GM21526 (cell line): ENCODE measurements around the gene SERPING1.

Experiments
- ATAC-seq: cut with Tn5 transposase; IDR thresholded peaks from one replicate; pipeline ENCODE4 v1.9.1; 2021; ENCODE audit warnings: moderate library complexity; ENCODE audit not compliant: unreplicated experiment, low FRiP score

The SERPING1 gene

GRCh38 chr11:57596266-57596885 is 1.1 kb upstream of the SERPING1 start:
- no peak for ATAC-seq

GRCh38 chr11:57597916-57598830 is 688 bp downstream of the SERPING1 start:
- ATAC-seq: no peak

- ATAC-seq: no peak
These were observed 1.3 kb downstream of the SERPING1 start for GRCh38 chr11:57598831-57599155.

GRCh38 chr11:57599381-57599780 is 1.9 kb downstream of the SERPING1 start:
- ATAC-seq: no peak

GRCh38 chr11:57601297-57601696 is 3.8 kb downstream of the SERPING1 start:
- ATAC-seq: no peak

GRCh38 chr11:57604296-57605027 is 7.0 kb downstream of the SERPING1 start:
- no peak for ATAC-seq

- ATAC-seq: no peak
These were observed 7.5 kb downstream of the SERPING1 start for GRCh38 chr11:57605028-57605420.

- ATAC-seq: no peak
These were observed 12.7 kb downstream of the SERPING1 start for GRCh38 chr11:57610170-57610569.

GRCh38 chr11:57614234-57614772 is 16.8 kb downstream of the SERPING1 start:
- no peak for ATAC-seq

GRCh38 chr11:57615308-57615707 is 17.8 kb downstream of the SERPING1 start:
- ATAC-seq: no peak

- no peak for ATAC-seq
These were observed 19.1 kb downstream of the SERPING1 start for GRCh38 chr11:57616595-57616994.

- ATAC-seq: no peak
These were observed 21.0 kb downstream of the SERPING1 start for GRCh38 chr11:57618438-57618837.

GRCh38 chr11:57619331-57619730 is 21.8 kb downstream of the SERPING1 start:
- ATAC-seq: no peak

- no peak for ATAC-seq
These were observed 23.0 kb downstream of the SERPING1 start for GRCh38 chr11:57620467-57620866.

GRCh38 chr11:57622263-57622662 is 24.8 kb downstream of the SERPING1 start:
- no peak for ATAC-seq

GRCh38 chr11:57624864-57625263 is 27.4 kb downstream of the SERPING1 start:
- ATAC-seq: no peak

- ATAC-seq: no peak
These were observed 29.4 kb downstream of the SERPING1 start for GRCh38 chr11:57626895-57627294.

GRCh38 chr11:57630171-57630570 is 32.7 kb downstream of the SERPING1 start:
- ATAC-seq: no peak

- no peak for ATAC-seq
These were observed 34.6 kb downstream of the SERPING1 start for GRCh38 chr11:57632116-57632515.

- no peak for ATAC-seq
These were observed 36.0 kb downstream of the SERPING1 start for GRCh38 chr11:57633394-57634070.

GRCh38 chr11:57634311-57634710 is 36.8 kb downstream of the SERPING1 start:
- no peak for ATAC-seq
